Stimulated activated CD4-positive, alpha-beta T cell treated with anti-CD3 and anti-CD28 coated beads, Interleukin-4, amount 100 ng/mL, for 24 hours (primary cell): Measurements from ENCODE around the gene FLAD1.

Experiments
- DNase-seq: peaks from one replicate; pipeline ENCODE4 v3.0.0-alpha.2; 2020

Gene FLAD1

GRCh38 chr1:155040358-155041093, 57.4 kb downstream of the FLAD1 start:
- DNase-seq = no peak
